GM12878 (cell line): ENCODE measurements around the gene NFAT5. TPM values are rescaled to one million over a fixed set of nuclear protein-coding genes. Genes with fewer than 3 reads are reported as not detected.

Experiments
- ATAC-seq: fragments of 200-7000 bp; cut with Tn5 transposase; 3 replicates; pipeline ENCODE4 v1.9.1; 2020; ENCODE audit warnings: mild to moderate bottlenecking, moderate library complexity
- BruUV-seq: library from RNA; stranded (reverse); fragments of 400-500 nt; replicated peaks from 2 replicates; lab custom pipeline; 2021; lab: Mats Ljungman, UMichigan
- CTCF ChIA-PET: fragments of 300-600 bp; sonication (Branson Sonifier 250); formaldehyde crosslinking; extraction: SDS; loops from one replicate; lab custom pipeline; 2021; ENCODE audit warnings: inconsistent platforms; lab: Yijun Ruan, JAX
- POLR2A ChIA-PET: fragments of 350-600 bp; formaldehyde crosslinking; extraction: SDS; loops from one replicate; lab custom pipeline; 2021; ENCODE audit warnings: inconsistent platforms; lab: Charles Lee
- RAD21 ChIA-PET: fragments of 300-600 bp; sonication (Branson Sonifier 250); formaldehyde crosslinking; loops from one replicate; lab custom pipeline; 2023; ENCODE audit warnings: antibody characterized with exemption; ENCODE audit not compliant: unreplicated experiment; lab: Charles Lee
- SMC1A ChIA-PET: fragments of 300-600 bp; sonication (Branson Sonifier 250); formaldehyde crosslinking; loops from one replicate; lab custom pipeline; 2023; ENCODE audit not compliant: unreplicated experiment, uncharacterized antibody; lab: Charles Lee
- DNase-seq: peaks from one replicate; pipeline ENCODE4 v3.0.0-alpha.2; 2011; ENCODE audit warnings: low read depth, low spot score
- FAIRE-seq: peaks from 3 replicates; lab custom pipeline; 2011; peaks lifted over from hg19 to GRCh38; lab: Jason Lieb, UNC
- H2AFZ ChIP-seq: 2 replicates; pipeline ENCODE4 v1.6.0; 2011; ENCODE audit warnings: low read depth, low read length, control low read depth; ENCODE audit not compliant: control insufficient read depth
- H3K27ac ChIP-seq: 2 replicates; pipeline ENCODE4 v1.5.1; 2011; ENCODE audit warnings: control low read depth; ENCODE audit not compliant: control insufficient read depth, insufficient read depth
- H3K27me3 ChIP-seq, 2 experiments: replicated peaks in 1 of 2; 2 replicates each; pipeline versions ENCODE4 v1.6.0 to v1.6.1; 2011; ENCODE audit warnings: low read length in 1 of 2; ENCODE audit not compliant: control insufficient read depth in 2 of 2, insufficient read depth in 2 of 2
- H3K36me3 ChIP-seq, 2 experiments: 2 replicates each; pipeline ENCODE4 v1.5.1; 2011; ENCODE audit warnings: low read length in 1 of 2; ENCODE audit not compliant: control insufficient read depth in 2 of 2, insufficient read depth in 2 of 2
- H3K4me1 ChIP-seq: 2 replicates; pipeline ENCODE4 v1.6.1; 2011; ENCODE audit warnings: mild to moderate bottlenecking, low read length, moderate library complexity, mixed read lengths; ENCODE audit not compliant: control insufficient read depth, insufficient read depth
- H3K4me2 ChIP-seq: 2 replicates; pipeline ENCODE4 v1.6.0; 2011; ENCODE audit warnings: control low read depth; ENCODE audit not compliant: control insufficient read depth, insufficient read depth
- H3K4me3 ChIP-seq: fragments of 200-600 bp; sonication (generic); 2 replicates; pipeline ENCODE4 v1.5.1; 2016
- H3K79me2 ChIP-seq: 2 replicates; pipeline ENCODE4 v1.6.0; 2011; ENCODE audit warnings: low read length; ENCODE audit not compliant: control insufficient read depth, insufficient read depth
- H3K9ac ChIP-seq: 2 replicates; pipeline ENCODE4 v1.8.0; 2011; ENCODE audit warnings: low read length, control low read depth, mixed read lengths; ENCODE audit not compliant: control insufficient read depth, insufficient read depth
- H3K9me3 ChIP-seq: replicated peaks from 3 replicates; pipeline ENCODE4 v1.5.1; 2011; ENCODE audit warnings: mild to moderate bottlenecking, low read length; ENCODE audit not compliant: control insufficient read depth, insufficient read depth
- H4K20me1 ChIP-seq: 2 replicates; pipeline ENCODE4 v1.6.0; 2011; ENCODE audit not compliant: control insufficient read depth, insufficient read depth
- ASH2L ChIP-seq: fragments of 300-600, 200-600 bp; sonication (generic); IDR thresholded peaks from 2 replicates; pipeline ENCODE4 v1.6.1; 2017; ENCODE audit warnings: low read depth, mild to moderate bottlenecking, borderline replicate concordance
- EP300 ChIP-seq, 2 experiments: fragments of 150-350 bp in 1 of 2; IDR thresholded peaks; 2 replicates each; pipeline ENCODE4 v1.6.1; 2011 to 2012; ENCODE audit warnings: low read depth in 2 of 2, low read length in 2 of 2, borderline replicate concordance in 1 of 2, improper control_type of control experiment in 1 of 2, inconsistent platforms in 1 of 2; ENCODE audit not compliant: control insufficient read depth in 1 of 2
- HDAC2 ChIP-seq: fragments of 200-600 bp; sonication (generic); IDR thresholded peaks from 2 replicates; pipeline ENCODE4 v1.6.1; 2017
- JUNB ChIP-seq: IDR thresholded peaks from 2 replicates; pipeline ENCODE4 v1.6.1; 2016; ENCODE audit warnings: antibody characterized with exemption, mild to moderate bottlenecking
- JUND ChIP-seq: IDR thresholded peaks from 2 replicates; pipeline ENCODE4 v1.6.1; 2012; ENCODE audit warnings: low read depth, mild to moderate bottlenecking, low read length, improper control_type of control experiment, moderate library complexity
- MTA3 ChIP-seq: IDR thresholded peaks from 2 replicates; pipeline ENCODE4 v1.6.1; 2012; ENCODE audit warnings: low read length, inconsistent platforms, borderline replicate concordance
- MXI1 ChIP-seq: fragments of 150-350 bp; IDR thresholded peaks from 2 replicates; pipeline ENCODE4 v1.6.1; 2011; ENCODE audit warnings: low read depth, mild to moderate bottlenecking, inconsistent platforms, low read length, improper control_type of control experiment
- NFXL1 ChIP-seq: fragments of 450-650 bp; IDR thresholded peaks from 2 replicates; pipeline ENCODE4 v1.6.1; 2017; ENCODE audit warnings: antibody characterized with exemption, mild to moderate bottlenecking, borderline replicate concordance
- POU2F2 ChIP-seq: IDR thresholded peaks from 3 replicates; pipeline ENCODE4 v1.6.1; 2011; ENCODE audit warnings: low read depth, mild to moderate bottlenecking, low read length, borderline replicate concordance
- RAD51 ChIP-seq: fragments of 450-650 bp; IDR thresholded peaks from 2 replicates; pipeline ENCODE4 v1.6.1; 2016; ENCODE audit warnings: moderate library complexity, mild to moderate bottlenecking, inconsistent platforms
- WGBS: methylation state at CpG from one replicate; pipeline ENCODE4 v1.1.6; 2016; ENCODE audit warnings: low lambda C conversion rate; ENCODE audit not compliant: insufficient replicate concordance, insufficient coverage; ENCODE audit errors: missing lambda C conversion rate; 5-methylcytosine and 5-hydroxymethylcytosine counted together
- in situ Hi-C: fragments of 300-500 bp; cut with MboI; formaldehyde crosslinking; loops from 9 replicates; pipeline ENCODE4 v1.14.3; 2018; ENCODE audit warnings: mixed read lengths
- intact Hi-C: fragments of 100-400 bp; cut with micrococcal nuclease; formaldehyde crosslinking; loops from one replicate; pipeline ENCODE4 v1.14.2; 2022; ENCODE audit not compliant: unreplicated experiment
- polyA plus RNA-seq, 11 experiments: library from polyadenylated mRNA; depleted of rRNA in 4 of 11; unstranded in 6 of 11; stranded (reverse) in 5 of 11; fragments of >200 nt; fragmentation: Nextera tagmentation in 4 of 11; fragmentation: Illumina TruSeq in 1 of 11; extraction: Ambion mirVana in 4 of 11; extraction: Trizol in 1 of 11; gene quantifications; 1 replicate in 1 of 11; 2 replicates in 10 of 11; pipeline versions ENCODE4 v1.2.1 to v1.2.3, GENCODE V29; 2011 to 2016; ENCODE audit warnings: inconsistent platforms in 2 of 11, missing spikeins in 2 of 11, low read depth in 1 of 11
- total RNA-seq, 4 experiments: library from RNA; depleted of rRNA in 3 of 4; stranded (reverse); fragments of >200 nt in 3 of 4; fragmentation: Illumina TruSeq in 1 of 4; extraction: Trizol in 1 of 4; gene quantifications; 2 replicates each; pipeline versions ENCODE4 v1.2.1 to v1.2.3, GENCODE V29; 2013 to 2021
- TF ChIP-seq, protein P1 (sequence below): IDR thresholded peaks from 2 replicates; pipeline ENCODE4 v1.6.1; 2012; ENCODE audit warnings: low read depth, low read length, improper control_type of control experiment
- TF ChIP-seq, protein P2 (sequence below): fragments of 450-650 bp; IDR thresholded peaks from 2 replicates; pipeline ENCODE4 v1.6.1; 2016; ENCODE audit warnings: mild to moderate bottlenecking
- TF ChIP-seq, protein P3 (sequence below): IDR thresholded peaks from 2 replicates; pipeline ENCODE4 v1.6.1; 2011; ENCODE audit warnings: mild to moderate bottlenecking, low read depth, low read length, moderate library complexity; ENCODE audit not compliant: insufficient replicate concordance
- TF ChIP-seq, protein P4 (sequence below): fragments of 450-650 bp; formaldehyde crosslinking; IDR thresholded peaks from 2 replicates; pipeline ENCODE4 v1.5.0; 2022; ENCODE audit warnings: mild to moderate bottlenecking, missing genetic modification characterization

Gene NFAT5
- total and polyA plus RNA-seq, 10 of the 15 experiments (the other 5 are each of a cell fraction or from before 2014, with no cell fraction given): 0.58 to 31.5 (median 12.7) TPM

DNA sequence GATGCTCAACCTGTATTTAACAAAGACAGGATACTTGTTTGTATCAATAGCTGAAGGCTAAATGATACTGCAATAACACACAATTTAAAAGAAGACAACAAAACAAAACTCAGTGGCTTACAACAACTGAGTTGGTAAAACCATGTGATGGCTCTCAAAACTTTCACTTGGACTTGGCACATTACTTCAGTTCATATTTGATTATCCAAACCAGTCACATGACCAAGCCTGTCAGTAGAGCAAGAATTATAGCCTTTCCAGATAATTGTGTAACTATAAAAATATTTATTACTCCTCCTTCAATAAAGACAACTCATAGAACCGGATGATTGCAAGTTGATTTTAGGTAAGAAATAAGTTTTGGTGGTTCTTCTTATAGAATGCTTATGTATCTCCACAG lies 103.8 kb downstream of the NFAT5 start (continued):
- TF ChIP-seq, protein P1, sequence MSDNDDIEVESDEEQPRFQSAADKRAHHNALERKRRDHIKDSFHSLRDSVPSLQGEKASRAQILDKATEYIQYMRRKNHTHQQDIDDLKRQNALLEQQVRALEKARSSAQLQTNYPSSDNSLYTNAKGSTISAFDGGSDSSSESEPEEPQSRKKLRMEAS: no peak
- TF ChIP-seq JUNB: no peak
- no peak for TF ChIP-seq RAD51
- TF ChIP-seq, all 136 proteins: peak for 0

DNA sequence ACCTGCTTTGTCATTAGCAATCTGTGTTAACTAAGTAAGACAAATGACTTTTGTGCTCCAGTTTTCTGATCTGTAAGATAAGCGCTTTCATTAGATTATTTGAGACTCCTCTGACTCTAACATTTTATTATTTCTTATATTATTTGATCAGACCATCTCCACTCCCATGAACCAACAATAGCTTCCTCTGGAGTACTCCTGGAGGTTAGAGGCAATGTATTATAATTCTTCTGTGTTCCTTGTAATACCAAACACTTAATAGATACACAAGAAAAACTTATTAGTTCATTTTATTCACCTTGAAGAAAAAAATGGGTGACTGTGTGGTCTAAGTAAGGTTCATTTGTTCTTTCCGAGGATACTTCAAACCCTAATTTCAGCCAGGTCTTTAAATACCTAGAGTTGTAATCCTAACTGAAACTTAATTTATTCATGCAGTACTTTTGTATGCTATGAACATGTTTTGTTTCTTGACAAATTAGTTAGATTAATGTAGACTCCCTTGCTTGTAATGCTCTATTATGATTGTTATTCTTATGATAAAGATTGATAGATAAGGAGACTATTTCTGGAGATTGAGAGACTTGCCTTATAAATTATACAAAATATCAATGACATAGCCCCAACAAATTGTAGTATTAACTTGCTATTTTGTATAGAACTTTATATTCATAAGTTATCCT lies 106.7 kb downstream of the NFAT5 start:
- Histone ChIP-seq H3K27ac (no peak overlapping the region), H3K36me3 (peaks cover 0 to 27% of the 10 kb centered on the region in 2 experiments), H3K9me3 (no peaks in the 10 kb centered on the region), H3K9ac (no peak overlapping the region), H4K20me1 (no peaks in the 10 kb centered on the region), H3K4me3 (no peak overlapping the region), H3K4me2 (no peak overlapping the region), H3K79me2 (no peaks in the 10 kb centered on the region), H3K4me1 (no peaks in the 10 kb centered on the region), H2AFZ (no peak overlapping the region), H3K27me3 (no peaks in the 10 kb centered on the region)
- DNase-seq (no peak), ATAC-seq (no peak), FAIRE-seq (no peak)
- WGBS: 98% methylated on average over 2 of the region's 2 CpGs
- intact Hi-C loops (no loop called here), in situ Hi-C loops (no loop called here)
- no TSS peak for BruUV-seq
- ChIA-PET SMC1A (interaction anchor here (0.6 to 1.5 kb wide), 3 partner anchors 26 to 276 kb away, joined by 3 to 5 read pairs (median 3); no protein-coding TSS in a partner anchor), RAD21 (no interaction called here), CTCF (interaction anchor here (1.0 to 1.1 kb wide), 2 partner anchors 30 to 276 kb away, joined by 3 read pairs; no protein-coding TSS in a partner anchor), POLR2A (interaction anchor here (0.5 kb wide), 1 partner anchor 21 kb away, joined by 3 read pairs; no protein-coding TSS in a partner anchor)
- TF ChIP-seq, protein P2, sequence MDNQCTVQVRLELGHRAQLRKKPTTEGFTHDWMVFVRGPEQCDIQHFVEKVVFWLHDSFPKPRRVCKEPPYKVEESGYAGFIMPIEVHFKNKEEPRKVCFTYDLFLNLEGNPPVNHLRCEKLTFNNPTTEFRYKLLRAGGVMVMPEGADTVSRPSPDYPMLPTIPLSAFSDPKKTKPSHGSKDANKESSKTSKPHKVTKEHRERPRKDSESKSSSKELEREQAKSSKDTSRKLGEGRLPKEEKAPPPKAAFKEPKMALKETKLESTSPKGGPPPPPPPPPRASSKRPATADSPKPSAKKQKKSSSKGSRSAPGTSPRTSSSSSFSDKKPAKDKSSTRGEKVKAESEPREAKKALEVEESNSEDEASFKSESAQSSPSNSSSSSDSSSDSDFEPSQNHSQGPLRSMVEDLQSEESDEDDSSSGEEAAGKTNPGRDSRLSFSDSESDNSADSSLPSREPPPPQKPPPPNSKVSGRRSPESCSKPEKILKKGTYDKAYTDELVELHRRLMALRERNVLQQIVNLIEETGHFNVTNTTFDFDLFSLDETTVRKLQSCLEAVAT: no peak
- no peak for TF ChIP-seq JUND
- TF ChIP-seq POU2F2: no peak
- TF ChIP-seq EP300 (IDR thresholded peaks at IDR 0.05; ENCODE audit: borderline replicate concordance in 1 of 2, control insufficient read depth in 1 of 2, low read depth in 2 of 2, low read length in 2 of 2): no peak
- TF ChIP-seq NFXL1: no peak
- TF ChIP-seq HDAC2: no peak
- TF ChIP-seq ASH2L: no peak
- no peak for TF ChIP-seq MTA3
- TF ChIP-seq MXI1: no peak
- TF ChIP-seq, protein P3, sequence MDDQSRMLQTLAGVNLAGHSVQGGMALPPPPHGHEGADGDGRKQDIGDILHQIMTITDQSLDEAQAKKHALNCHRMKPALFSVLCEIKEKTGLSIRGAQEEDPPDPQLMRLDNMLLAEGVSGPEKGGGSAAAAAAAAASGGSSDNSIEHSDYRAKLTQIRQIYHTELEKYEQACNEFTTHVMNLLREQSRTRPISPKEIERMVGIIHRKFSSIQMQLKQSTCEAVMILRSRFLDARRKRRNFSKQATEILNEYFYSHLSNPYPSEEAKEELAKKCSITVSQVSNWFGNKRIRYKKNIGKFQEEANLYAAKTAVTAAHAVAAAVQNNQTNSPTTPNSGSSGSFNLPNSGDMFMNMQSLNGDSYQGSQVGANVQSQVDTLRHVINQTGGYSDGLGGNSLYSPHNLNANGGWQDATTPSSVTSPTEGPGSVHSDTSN: no peak
- TF ChIP-seq, protein P4, sequence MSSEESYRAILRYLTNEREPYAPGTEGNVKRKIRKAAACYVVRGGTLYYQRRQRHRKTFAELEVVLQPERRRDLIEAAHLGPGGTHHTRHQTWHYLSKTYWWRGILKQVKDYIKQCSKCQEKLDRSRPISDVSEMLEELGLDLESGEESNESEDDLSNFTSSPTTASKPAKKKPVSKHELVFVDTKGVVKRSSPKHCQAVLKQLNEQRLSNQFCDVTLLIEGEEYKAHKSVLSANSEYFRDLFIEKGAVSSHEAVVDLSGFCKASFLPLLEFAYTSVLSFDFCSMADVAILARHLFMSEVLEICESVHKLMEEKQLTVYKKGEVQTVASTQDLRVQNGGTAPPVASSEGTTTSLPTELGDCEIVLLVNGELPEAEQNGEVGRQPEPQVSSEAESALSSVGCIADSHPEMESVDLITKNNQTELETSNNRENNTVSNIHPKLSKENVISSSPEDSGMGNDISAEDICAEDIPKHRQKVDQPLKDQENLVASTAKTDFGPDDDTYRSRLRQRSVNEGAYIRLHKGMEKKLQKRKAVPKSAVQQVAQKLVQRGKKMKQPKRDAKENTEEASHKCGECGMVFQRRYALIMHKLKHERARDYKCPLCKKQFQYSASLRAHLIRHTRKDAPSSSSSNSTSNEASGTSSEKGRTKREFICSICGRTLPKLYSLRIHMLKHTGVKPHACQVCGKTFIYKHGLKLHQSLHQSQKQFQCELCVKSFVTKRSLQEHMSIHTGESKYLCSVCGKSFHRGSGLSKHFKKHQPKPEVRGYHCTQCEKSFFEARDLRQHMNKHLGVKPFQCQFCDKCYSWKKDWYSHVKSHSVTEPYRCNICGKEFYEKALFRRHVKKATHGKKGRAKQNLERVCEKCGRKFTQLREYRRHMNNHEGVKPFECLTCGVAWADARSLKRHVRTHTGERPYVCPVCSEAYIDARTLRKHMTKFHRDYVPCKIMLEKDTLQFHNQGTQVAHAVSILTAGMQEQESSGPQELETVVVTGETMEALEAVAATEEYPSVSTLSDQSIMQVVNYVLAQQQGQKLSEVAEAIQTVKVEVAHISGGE: no peak
